Measurements from ENCODE around the gene SNRNP48. TPM values are rescaled to one million over a fixed set of nuclear protein-coding genes. Genes with fewer than 3 reads are reported as not detected.
A peak's percentile ranks its signal among the peaks of the same experiment; 100 is the strongest.

SNRNP48 gene
- total and polyA plus RNA-seq, 8 donors, result 7.6 to 29.1 (median 26.8) TPM

DNA sequence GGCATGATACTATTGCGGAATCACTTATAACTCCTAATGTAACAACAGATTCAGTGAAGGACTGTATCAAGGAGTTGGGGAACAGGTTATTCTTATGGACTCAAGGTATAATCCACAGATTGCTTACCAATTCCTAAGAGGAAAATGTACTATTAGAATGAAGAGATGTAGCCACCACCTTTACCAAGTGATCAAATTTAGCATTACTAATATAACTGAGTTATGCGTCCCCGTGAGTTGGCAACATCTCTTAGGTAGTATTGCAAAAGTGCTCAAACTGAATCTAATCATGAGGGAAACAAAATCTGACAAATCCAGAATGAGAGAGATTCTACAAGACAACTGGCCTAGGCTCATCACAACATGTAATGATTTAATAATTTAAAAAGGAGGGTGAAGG, 777 bp upstream of the SNRNP48 start:
- no peak for TF ChIP-seq CTCF (IDR thresholded peaks at IDR 0.05)
- Histone ChIP-seq H3K4me3 (peak overlapping the region in 1 of 2 donors; percentile 86), H3K27me3 (no peaks in the 10 kb centered on the region), H3K4me1 (peaks cover 8 to 29% of the 10 kb centered on the region in 2 donors), H3K27ac (no peak overlapping the region), H3K9me3 (no peaks in the 10 kb centered on the region), H3K36me3 (peaks cover 0 to 12% of the 10 kb centered on the region in 2 donors)
- ATAC-seq (no peak), DNase-seq (no peak)
- intact Hi-C loops (cut with DNase I), result no loop called here

GRCh38 chr6:7590918-7591302, 912 bp downstream of the SNRNP48 start:
- no peak for DNase-seq
- Histone ChIP-seq H3K4me1 (peaks cover 8 to 29% of the 10 kb centered on the region in 2 donors), H3K4me3 (peak overlapping the region; percentile 86 to 93), H3K27ac (peak overlapping the region in 1 of 2 donors; percentile 71), H3K27me3 (no peaks in the 10 kb centered on the region), H3K36me3 (peaks cover 0 to 29% of the 10 kb centered on the region in 2 donors), H3K9me3 (no peaks in the 10 kb centered on the region)
- ATAC-seq, result peak; percentile 18
- intact Hi-C loops (cut with DNase I), result no loop called here
- no peak for TF ChIP-seq CTCF (IDR thresholded peaks at IDR 0.05)

- Histone ChIP-seq H3K4me3 (peak overlapping the region in 1 of 2 donors; percentile 86), H3K9me3 (no peaks in the 10 kb centered on the region), H3K27me3 (no peaks in the 10 kb centered on the region), H3K4me1 (peaks cover 8 to 29% of the 10 kb centered on the region in 2 donors), H3K36me3 (peaks cover 0 to 38% of the 10 kb centered on the region in 2 donors), H3K27ac (no peak overlapping the region)
- DNase-seq (no peak), ATAC-seq (no peak)
- intact Hi-C loops (cut with DNase I), result no loop called here
- no peak for TF ChIP-seq CTCF (IDR thresholded peaks at IDR 0.05)
These were observed 1.8 kb downstream of the SNRNP48 start for GRCh38 chr6:7591770-7592169.

- H3K27ac ChIP-seq, result no peak overlapping the region
- intact Hi-C loops (cut with DNase I), result no loop called here
- ATAC-seq, result no peak
- no peak for DNase-seq
- H3K9me3 ChIP-seq, result no peaks in the 10 kb centered on the region
- no peaks in the 10 kb centered on the region for H3K27me3 ChIP-seq
- H3K36me3 ChIP-seq, result peaks cover 0 to 51% of the 10 kb centered on the region in 2 donors
- H3K4me3 ChIP-seq, result no peak overlapping the region
- TF ChIP-seq CTCF (IDR thresholded peaks at IDR 0.05), result no peak
- H3K4me1 ChIP-seq, result peaks cover 8 to 29% of the 10 kb centered on the region in 2 donors
These were observed 3.2 kb downstream of the SNRNP48 start for GRCh38 chr6:7593229-7593628.

DNA sequence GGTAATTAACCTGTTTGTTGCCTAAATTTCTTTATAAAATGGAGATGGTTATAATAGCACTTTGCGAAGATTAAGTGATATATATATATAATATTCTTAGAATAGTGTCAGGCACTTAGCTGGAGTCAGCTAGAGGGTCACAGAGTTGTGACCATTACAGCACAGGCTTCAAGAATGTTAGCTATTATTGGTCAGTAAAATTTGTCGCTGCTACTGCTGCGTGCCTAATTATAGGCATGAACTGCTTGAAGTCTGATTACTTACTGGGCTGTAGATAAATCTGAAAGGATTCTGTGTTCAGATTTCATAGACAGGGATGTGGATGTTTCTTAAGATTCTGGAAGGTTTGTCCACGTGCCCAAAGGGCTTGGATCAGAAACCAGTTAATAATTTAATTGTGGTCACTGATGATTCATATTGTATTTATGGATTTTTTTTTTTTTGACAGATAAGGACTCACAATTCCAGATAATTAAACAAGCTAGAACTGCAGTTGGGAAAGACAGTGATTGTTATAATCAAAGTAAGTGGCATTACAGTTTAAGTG, 4.7 kb downstream of the SNRNP48 start:
- intact Hi-C loops (cut with DNase I), result no loop called here
- DNase-seq, result no peak
- Histone ChIP-seq H3K36me3 (peaks cover 0 to 62% of the 10 kb centered on the region in 2 donors), H3K9me3 (no peaks in the 10 kb centered on the region), H3K4me1 (peaks cover 8 to 24% of the 10 kb centered on the region in 2 donors), H3K4me3 (no peak overlapping the region), H3K27ac (no peak overlapping the region), H3K27me3 (no peaks in the 10 kb centered on the region)
- TF ChIP-seq CTCF (IDR thresholded peaks at IDR 0.05), result no peak
- no peak for ATAC-seq

Data from left lung (tissue), 10 donors.